Choroid plexus epithelial cell (primary cell): ENCODE data around the gene MLEC.

Source experiments
- DNase-seq: peaks from one replicate; pipeline ENCODE4 v3.0.0-alpha.2; 2010; ENCODE audit warnings: low read depth
- H3K4me3 ChIP-seq: 2 replicates; pipeline ENCODE4 v1.5.1; 2011; ENCODE audit warnings: low read depth, mild to moderate bottlenecking, control low read depth, low read length, moderate library complexity
- TF ChIP-seq, protein P1 (sequence below): conservative IDR thresholded peaks from 2 replicates; pipeline ENCODE4 v1.5.1; 2011; ENCODE audit warnings: low read depth, mild to moderate bottlenecking, control low read depth, inconsistent platforms, low read length, moderate library complexity

MLEC gene

GRCh38 chr12:120737557-120738251, 50.8 kb downstream of the MLEC start:
- no peak overlapping the region for H3K4me3 ChIP-seq
- TF ChIP-seq, protein P1, sequence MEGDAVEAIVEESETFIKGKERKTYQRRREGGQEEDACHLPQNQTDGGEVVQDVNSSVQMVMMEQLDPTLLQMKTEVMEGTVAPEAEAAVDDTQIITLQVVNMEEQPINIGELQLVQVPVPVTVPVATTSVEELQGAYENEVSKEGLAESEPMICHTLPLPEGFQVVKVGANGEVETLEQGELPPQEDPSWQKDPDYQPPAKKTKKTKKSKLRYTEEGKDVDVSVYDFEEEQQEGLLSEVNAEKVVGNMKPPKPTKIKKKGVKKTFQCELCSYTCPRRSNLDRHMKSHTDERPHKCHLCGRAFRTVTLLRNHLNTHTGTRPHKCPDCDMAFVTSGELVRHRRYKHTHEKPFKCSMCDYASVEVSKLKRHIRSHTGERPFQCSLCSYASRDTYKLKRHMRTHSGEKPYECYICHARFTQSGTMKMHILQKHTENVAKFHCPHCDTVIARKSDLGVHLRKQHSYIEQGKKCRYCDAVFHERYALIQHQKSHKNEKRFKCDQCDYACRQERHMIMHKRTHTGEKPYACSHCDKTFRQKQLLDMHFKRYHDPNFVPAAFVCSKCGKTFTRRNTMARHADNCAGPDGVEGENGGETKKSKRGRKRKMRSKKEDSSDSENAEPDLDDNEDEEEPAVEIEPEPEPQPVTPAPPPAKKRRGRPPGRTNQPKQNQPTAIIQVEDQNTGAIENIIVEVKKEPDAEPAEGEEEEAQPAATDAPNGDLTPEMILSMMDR = peak; percentile 76
- peak; percentile 36 for DNase-seq

- no peak overlapping the region for H3K4me3 ChIP-seq
- TF ChIP-seq, protein P1 = no peak
- DNase-seq = no peak
Observed at GRCh38 chr12:120738252-120739030, 51.5 kb downstream of the MLEC start.

- no peak for DNase-seq
- TF ChIP-seq, protein P1 = no peak
- H3K4me3 ChIP-seq = no peak overlapping the region
Observed at GRCh38 chr12:120739031-120739762, 52.2 kb downstream of the MLEC start.

DNA sequence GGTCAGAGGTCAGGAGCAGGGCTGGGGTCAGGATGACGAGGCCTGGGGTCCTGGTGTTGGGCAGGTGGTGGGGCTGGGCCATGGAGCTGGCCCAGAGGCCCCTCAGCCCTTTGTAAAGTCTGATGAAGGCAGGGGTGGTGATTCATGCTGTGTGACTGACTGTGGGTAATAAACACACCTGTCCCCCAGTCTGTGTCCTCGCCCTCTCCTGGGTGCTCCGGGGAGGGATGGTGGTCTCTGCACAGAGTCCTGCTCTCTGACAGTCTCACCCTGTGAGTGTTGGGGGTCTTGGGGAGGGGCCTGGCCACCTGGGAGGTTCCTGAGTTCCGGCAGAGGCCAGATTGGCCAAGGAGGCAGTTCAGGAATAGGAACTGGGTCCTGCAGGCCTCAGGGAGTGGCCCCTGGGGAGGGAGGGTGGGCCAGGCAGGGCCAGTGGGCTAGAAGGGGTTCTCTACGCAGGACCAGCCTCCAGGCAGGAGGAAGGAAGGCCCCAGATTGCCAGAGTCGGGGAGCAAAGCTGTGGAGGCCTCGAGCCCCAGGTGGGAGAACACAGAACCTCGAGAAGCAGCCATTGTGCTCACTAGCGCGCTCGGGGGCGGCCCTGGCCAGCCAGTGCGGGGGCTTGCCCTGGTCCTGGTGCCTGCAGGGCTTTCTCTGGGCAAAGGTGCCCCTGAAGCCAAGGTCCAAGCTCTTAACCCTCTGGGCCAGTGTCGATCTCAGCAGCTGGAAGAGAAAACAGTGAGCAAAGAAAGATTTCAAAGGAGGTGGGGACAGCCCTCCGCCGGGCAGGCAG, 53.1 kb downstream of the MLEC start:
- TF ChIP-seq, protein P1 = no peak
- H3K4me3 ChIP-seq = no peak overlapping the region
- DNase-seq = no peak

GRCh38 chr12:120740871-120741270, 53.9 kb downstream of the MLEC start:
- H3K4me3 ChIP-seq = no peak overlapping the region
- TF ChIP-seq, protein P1 = no peak
- DNase-seq = no peak
